HG02852 (cell line): ENCODE results near the gene NRG2.
A peak's percentile ranks its signal among the peaks of the same experiment; 100 is the strongest.

Experiments
- ATAC-seq: cut with Tn5 transposase; IDR thresholded peaks from one replicate; pipeline ENCODE4 v1.9.1; 2021; ENCODE audit warnings: mild to moderate bottlenecking, moderate library complexity; ENCODE audit not compliant: unreplicated experiment

Gene NRG2

GRCh38 chr5:139975306-139975705 lies 67.8 kb downstream of the NRG2 start:
- ATAC-seq: no peak

GRCh38 chr5:139974661-139975060 lies 68.4 kb downstream of the NRG2 start:
- ATAC-seq: no peak

GRCh38 chr5:139971202-139971725 lies 71.8 kb downstream of the NRG2 start:
- ATAC-seq: no peak

GRCh38 chr5:139969318-139969717 lies 73.8 kb downstream of the NRG2 start:
- no peak for ATAC-seq

- peak; percentile 94 for ATAC-seq
Measured at GRCh38 chr5:139968547-139969261, 74.4 kb downstream of the NRG2 start.

- no peak for ATAC-seq
Measured at GRCh38 chr5:139967353-139967752, 75.7 kb downstream of the NRG2 start.

- ATAC-seq: no peak
Measured at GRCh38 chr5:139966856-139967255, 76.2 kb downstream of the NRG2 start.

- ATAC-seq: no peak
Measured at GRCh38 chr5:139964994-139965565, 78.0 kb downstream of the NRG2 start.

GRCh38 chr5:139964266-139964993 lies 78.7 kb downstream of the NRG2 start:
- no peak for ATAC-seq

GRCh38 chr5:139962445-139962844 lies 80.7 kb downstream of the NRG2 start:
- no peak for ATAC-seq

GRCh38 chr5:139961435-139962157 lies 81.5 kb downstream of the NRG2 start:
- peak; percentile 60 for ATAC-seq

GRCh38 chr5:139960723-139961383 lies 82.2 kb downstream of the NRG2 start:
- peak; percentile 77 for ATAC-seq

- ATAC-seq: no peak
Measured at GRCh38 chr5:139958432-139959148, 84.5 kb downstream of the NRG2 start.

- no peak for ATAC-seq
Measured at GRCh38 chr5:139956342-139956741, 86.8 kb downstream of the NRG2 start.

GRCh38 chr5:139955616-139956273 lies 87.4 kb downstream of the NRG2 start:
- ATAC-seq: peak; percentile 36

- ATAC-seq: peak; percentile 84
Measured at GRCh38 chr5:139955053-139955605, 88.0 kb downstream of the NRG2 start.

GRCh38 chr5:139954462-139954861 lies 88.6 kb downstream of the NRG2 start:
- no peak for ATAC-seq

GRCh38 chr5:139954022-139954421 lies 89.1 kb downstream of the NRG2 start:
- ATAC-seq: no peak

GRCh38 chr5:139952574-139952973 lies 90.5 kb downstream of the NRG2 start:
- ATAC-seq: no peak
